Muscle layer of duodenum (tissue), 2 donors: Measurements from ENCODE around the gene POU2F1.

Experiments used
- H3K27ac ChIP-seq: one replicate; pipeline ENCODE4 v1.7.0; 2013; ENCODE audit warnings: mild to moderate bottlenecking, low read length
- H3K27me3 ChIP-seq: one replicate; pipeline ENCODE4 v1.7.0; 2013; ENCODE audit warnings: low read depth, mild to moderate bottlenecking, control low read depth, low read length
- H3K36me3 ChIP-seq, 2 donors: one replicate each; pipeline ENCODE4 v1.7.0; 2013; ENCODE audit warnings: low read length in 2 of 2, control low read depth in 1 of 2, mild to moderate bottlenecking in 1 of 2; ENCODE audit not compliant: insufficient read depth in 2 of 2, control insufficient read depth in 1 of 2
- H3K4me1 ChIP-seq, 2 donors: one replicate each; pipeline ENCODE4 v1.7.0; 2013; ENCODE audit warnings: low read length in 2 of 2, mild to moderate bottlenecking in 2 of 2, control low read depth in 1 of 2, moderate library complexity in 1 of 2; ENCODE audit not compliant: insufficient read depth in 2 of 2, control insufficient read depth in 1 of 2
- H3K4me3 ChIP-seq, 2 donors: one replicate each; pipeline ENCODE4 v1.7.0; 2013; ENCODE audit warnings: low read length in 2 of 2, low read depth in 1 of 2, mild to moderate bottlenecking in 1 of 2
- H3K9me3 ChIP-seq, 2 donors: one replicate each; pipeline ENCODE4 v1.7.0; 2013; ENCODE audit warnings: low read length in 2 of 2, control low read depth in 1 of 2, mild to moderate bottlenecking in 1 of 2; ENCODE audit not compliant: control insufficient read depth in 1 of 2
- donor health status: healthy.

The POU2F1 gene

DNA sequence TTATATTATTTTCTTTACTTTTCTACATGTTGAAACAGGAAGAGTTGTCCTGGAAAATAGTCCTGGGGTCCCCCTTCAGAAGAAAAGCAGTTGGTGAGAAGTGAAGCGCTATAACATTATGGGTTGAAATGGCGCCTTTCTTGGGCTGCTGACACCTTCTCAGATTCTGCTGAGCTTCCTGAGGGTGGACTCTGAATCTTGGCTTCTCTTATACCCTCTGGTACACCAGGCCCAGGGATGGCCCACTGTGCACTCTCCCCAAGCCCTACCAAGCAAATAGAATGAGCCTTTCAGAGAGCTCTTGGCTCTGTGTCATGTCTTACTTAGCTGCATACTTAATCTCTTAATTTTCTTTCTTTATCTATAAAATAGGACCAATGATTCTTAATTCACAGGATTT is 255.4 kb downstream of the POU2F1 start:
- Histone ChIP-seq H3K4me1 (no peaks in the 10 kb centered on the region), H3K27ac (no peak overlapping the region), H3K9me3 (no peaks in the 10 kb centered on the region), H3K4me3 (no peak overlapping the region), H3K27me3 (no peaks in the 10 kb centered on the region), H3K36me3 (no peaks in the 10 kb centered on the region)
